WTC11 (cell line): ENCODE results near the gene ZBTB24. TPM values are rescaled to one million over a fixed set of nuclear protein-coding genes. Genes with fewer than 3 reads are reported as not detected.

Experiments used
- ATAC-seq: fragments of 200-7000 bp; cut with Tn5 transposase; 2 replicates; pipeline ENCODE4 v1.10.0; 2021; ENCODE audit warnings: mild to moderate bottlenecking, moderate library complexity
- CTCF ChIA-PET: fragments of 300-600 bp; sonication (Branson Sonifier 250); formaldehyde crosslinking; loops from one replicate; lab custom pipeline; 2021; ENCODE audit warnings: antibody characterized with exemption; lab: Charles Lee
- POLR2A ChIA-PET: fragments of 350-600 bp; sonication (Branson Sonifier 250); formaldehyde crosslinking; loops from one replicate; lab custom pipeline; 2021; ENCODE audit warnings: antibody characterized with exemption; lab: Charles Lee
- DNase-seq: peaks from one replicate; pipeline ENCODE4 v3.0.0; 2021; ENCODE audit warnings: low spot score
- H3K27ac Mint-ChIP-seq: 2 replicates; pipeline ENCODE4 v1.8.0; 2021; ENCODE audit warnings: mixed read lengths
- H3K27me3 Mint-ChIP-seq: 2 replicates; pipeline ENCODE4 v1.8.0; 2021; ENCODE audit warnings: low read depth, mild to moderate bottlenecking, moderate library complexity, mixed read lengths
- H3K36me3 Mint-ChIP-seq: 2 replicates; pipeline ENCODE4 v1.8.0; 2021; ENCODE audit warnings: mixed read lengths
- H3K4me1 Mint-ChIP-seq: 2 replicates; pipeline ENCODE4 v1.8.0; 2022; ENCODE audit warnings: mixed read lengths
- H3K4me3 Mint-ChIP-seq: 2 replicates; pipeline ENCODE4 v1.8.0; 2021; ENCODE audit warnings: mild to moderate bottlenecking, moderate library complexity, mixed read lengths
- H3K9me3 Mint-ChIP-seq: 2 replicates; pipeline ENCODE4 v1.8.0; 2021; ENCODE audit warnings: mixed read lengths
- AR ChIP-seq: fragments of 250-450 bp; sonication (Bioruptor Pico); IDR thresholded peaks from 2 replicates; pipeline ENCODE4 v1.9.0; 2021; ENCODE audit warnings: mild to moderate bottlenecking
- ARID4B ChIP-seq: sonication (generic); formaldehyde crosslinking; IDR thresholded peaks from 2 replicates; pipeline ENCODE4 v1.8.0; 2023; ENCODE audit warnings: missing genetic modification reagents, mild to moderate bottlenecking, borderline replicate concordance
- ATF6 ChIP-seq: sonication (generic); formaldehyde crosslinking; IDR thresholded peaks from 2 replicates; pipeline ENCODE4 v1.8.1; 2023; ENCODE audit warnings: mild to moderate bottlenecking, missing genetic modification reagents
- CDX4 ChIP-seq: fragments of 250-450 bp; sonication (Bioruptor Pico); IDR thresholded peaks from 2 replicates; pipeline ENCODE4 v1.9.0; 2021; ENCODE audit warnings: moderate library complexity, mild to moderate bottlenecking, inconsistent platforms, borderline replicate concordance
- E2F4 ChIP-seq: sonication (generic); formaldehyde crosslinking; IDR thresholded peaks from 2 replicates; pipeline ENCODE4 v1.8.1; 2022; ENCODE audit warnings: low read depth, mild to moderate bottlenecking, moderate library complexity, missing genetic modification reagents, borderline replicate concordance
- PRDM15 ChIP-seq: sonication (generic); formaldehyde crosslinking; IDR thresholded peaks from 2 replicates; pipeline ENCODE4 v1.8.0; 2022; ENCODE audit warnings: missing genetic modification reagents
- PREB ChIP-seq: sonication (generic); formaldehyde crosslinking; IDR thresholded peaks from 2 replicates; pipeline ENCODE4 v1.8.1; 2022; ENCODE audit warnings: mild to moderate bottlenecking, missing genetic modification reagents, moderate library complexity, borderline replicate concordance
- SMAD3 ChIP-seq: sonication (generic); formaldehyde crosslinking; IDR thresholded peaks from 2 replicates; pipeline ENCODE4 v1.8.0; 2022; ENCODE audit warnings: missing genetic modification reagents, mild to moderate bottlenecking, borderline replicate concordance
- SMAD4 ChIP-seq: sonication (generic); formaldehyde crosslinking; IDR thresholded peaks from 2 replicates; pipeline ENCODE4 v1.8.0; 2022; ENCODE audit warnings: mild to moderate bottlenecking, missing genetic modification reagents
- TP53 ChIP-seq: sonication (generic); formaldehyde crosslinking; IDR thresholded peaks from 2 replicates; pipeline ENCODE4 v1.8.1; 2023; ENCODE audit warnings: mild to moderate bottlenecking, missing genetic modification reagents
- USF2 ChIP-seq: sonication (generic); formaldehyde crosslinking; IDR thresholded peaks from 2 replicates; pipeline ENCODE4 v1.8.1; 2023; ENCODE audit warnings: mild to moderate bottlenecking, missing genetic modification reagents, moderate library complexity
- ZMAT4 ChIP-seq: fragments of 250-450 bp; sonication (Bioruptor Pico); IDR thresholded peaks from 2 replicates; pipeline ENCODE4 v1.9.0; 2021; ENCODE audit warnings: mild to moderate bottlenecking
- ZNF396 ChIP-seq: fragments of 250-450 bp; sonication (Bioruptor Pico); IDR thresholded peaks from 2 replicates; pipeline ENCODE4 v1.8.0; 2021; ENCODE audit warnings: mild to moderate bottlenecking, moderate library complexity, borderline replicate concordance
- ZNF532 ChIP-seq: fragments of 250-450 bp; sonication (Bioruptor Pico); IDR thresholded peaks from 2 replicates; pipeline ENCODE4 v1.9.0; 2021; ENCODE audit warnings: mild to moderate bottlenecking, borderline replicate concordance
- total RNA-seq: library from RNA; stranded (reverse); gene quantifications from 3 replicates; pipeline ENCODE4 v1.2.3, GENCODE V29; 2021

The ZBTB24 gene
- total RNA-seq, 1 experiment from 2014 or later: 14.7 TPM

GRCh38 chr6:109493865-109494264 lies 10.8 kb upstream of the ZBTB24 start:
- Mint-ChIP-seq H3K4me3 (no peak overlapping the region), H3K27me3 (no peaks in the 10 kb centered on the region), H3K9me3 (no peaks in the 10 kb centered on the region), H3K27ac (no peak overlapping the region), H3K36me3 (no peaks in the 10 kb centered on the region), H3K4me1 (peaks cover 70% of the 10 kb centered on the region)
- ATAC-seq (no peak), DNase-seq (no peak)
- POLR2A ChIA-PET: no interaction called here
- CTCF ChIA-PET: no interaction called here
- TF ChIP-seq USF2 (CRISPR knock-in tag) (no peak), SMAD3 (CRISPR knock-in tag) (no peak), ATF6 (CRISPR knock-in tag) (no peak), PREB (CRISPR knock-in tag) (no peak), ZNF396 (CRISPR knock-in tag) (no peak), CDX4 (CRISPR knock-in tag) (no peak), ARID4B (CRISPR knock-in tag) (no peak), PRDM15 (CRISPR knock-in tag) (no peak), SMAD4 (no peak), ZNF532 (CRISPR knock-in tag) (no peak), ZMAT4 (no peak), E2F4 (CRISPR knock-in tag) (no peak), TP53 (CRISPR knock-in tag) (no peak), AR (no peak)
